Left ventricle myocardium inferior (tissue), 1 donor: Measurements from ENCODE around the gene SCYGR4. TPM values are rescaled to one million over a fixed set of nuclear protein-coding genes. Genes with fewer than 3 reads are reported as not detected.

ENCODE experiments used
- DNase-seq: peaks from one replicate; pipeline ENCODE4 v3.0.0-alpha.2; 2020
- H3K27ac ChIP-seq: fragments of 200-600 bp; replicated peaks from 2 replicates; pipeline ENCODE4 v1.8.0; 2021
- H3K27me3 ChIP-seq: fragments of 200-600 bp; 2 replicates; pipeline ENCODE4 v1.8.0; 2021; ENCODE audit warnings: low read depth
- H3K36me3 ChIP-seq: fragments of 200-600 bp; 2 replicates; pipeline ENCODE4 v1.8.0; 2021
- H3K4me1 ChIP-seq: fragments of 200-600 bp; 2 replicates; pipeline ENCODE4 v1.8.0; 2021
- H3K4me3 ChIP-seq: fragments of 200-600 bp; 2 replicates; pipeline ENCODE4 v1.8.0; 2021; ENCODE audit warnings: mild to moderate bottlenecking, moderate library complexity
- H3K9me3 ChIP-seq: fragments of 200-600 bp; replicated peaks from 2 replicates; pipeline ENCODE4 v1.8.0; 2021
- CTCF ChIP-seq: fragments of 200-600 bp; IDR thresholded peaks from 2 replicates; pipeline ENCODE4 v1.8.0; 2021; ENCODE audit warnings: antibody characterized with exemption, mild to moderate bottlenecking, borderline replicate concordance
- intact Hi-C: fragments of 100-400 bp; cut with micrococcal nuclease; formaldehyde crosslinking; loops from one replicate; pipeline ENCODE4 v1.11.0; 2022
- total RNA-seq: library from RNA; stranded (reverse); fragmentation: NEBNext Ultra II Directional; extraction: Animal tissue kit (Norgen Biotek cat#: 25700); gene quantifications from one replicate; pipeline ENCODE4 v1.2.1, GENCODE V29; 2021
- donor health status: DM: no; HTN: yes; CAD: no; lungs with severe emphysema.

SCYGR4 gene
- total RNA-seq, 1 donor from 2014 or later, result not detected

- Histone ChIP-seq H3K36me3 (no peaks in the 10 kb centered on the region), H3K27ac (no peak overlapping the region), H3K4me1 (no peaks in the 10 kb centered on the region), H3K4me3 (no peak overlapping the region), H3K27me3 (no peaks in the 10 kb centered on the region), H3K9me3 (peaks cover 11% of the 10 kb centered on the region)
- no peak for TF ChIP-seq CTCF
- intact Hi-C loops, result no loop called here
- DNase-seq, result no peak
These were observed 8.1 kb downstream of the SCYGR4 start for GRCh38 chr2:227625420-227625819.

GRCh38 chr2:227626580-227627151 is 9.4 kb downstream of the SCYGR4 start:
- DNase-seq, result no peak
- H3K36me3 ChIP-seq, result no peaks in the 10 kb centered on the region
- no peak for TF ChIP-seq CTCF
- no peak overlapping the region for H3K27ac ChIP-seq
- H3K27me3 ChIP-seq, result peaks cover 8% of the 10 kb centered on the region
- H3K9me3 ChIP-seq, result peaks cover 11% of the 10 kb centered on the region
- H3K4me3 ChIP-seq, result no peak overlapping the region
- H3K4me1 ChIP-seq, result no peaks in the 10 kb centered on the region
- intact Hi-C loops, result no loop called here

GRCh38 chr2:227627769-227628168 is 10.5 kb downstream of the SCYGR4 start:
- Histone ChIP-seq H3K4me1 (no peaks in the 10 kb centered on the region), H3K27ac (no peak overlapping the region), H3K36me3 (no peaks in the 10 kb centered on the region), H3K27me3 (peaks cover 8% of the 10 kb centered on the region), H3K9me3 (peaks cover 4% of the 10 kb centered on the region), H3K4me3 (no peak overlapping the region)
- TF ChIP-seq CTCF, result no peak
- intact Hi-C loops, result no loop called here
- DNase-seq, result no peak

GRCh38 chr2:227629435-227629834 is 12.1 kb downstream of the SCYGR4 start:
- Histone ChIP-seq H3K27me3 (peaks cover 8% of the 10 kb centered on the region), H3K27ac (no peak overlapping the region), H3K36me3 (no peaks in the 10 kb centered on the region), H3K9me3 (no peaks in the 10 kb centered on the region), H3K4me1 (no peaks in the 10 kb centered on the region), H3K4me3 (no peak overlapping the region)
- DNase-seq, result no peak
- intact Hi-C loops, result no loop called here
- no peak for TF ChIP-seq CTCF

GRCh38 chr2:227630322-227630721 is 13.0 kb downstream of the SCYGR4 start:
- intact Hi-C loops, result no loop called here
- no peaks in the 10 kb centered on the region for H3K9me3 ChIP-seq
- no peak overlapping the region for H3K4me3 ChIP-seq
- peaks cover 8% of the 10 kb centered on the region for H3K27me3 ChIP-seq
- no peak overlapping the region for H3K27ac ChIP-seq
- no peaks in the 10 kb centered on the region for H3K4me1 ChIP-seq
- no peak for DNase-seq
- H3K36me3 ChIP-seq, result no peaks in the 10 kb centered on the region
- TF ChIP-seq CTCF, result no peak
